Naive B cell (primary cell): ENCODE data around the gene KIF3B. TPM values are rescaled to one million over a fixed set of nuclear protein-coding genes. Genes with fewer than 3 reads are reported as not detected.
"Not testable (repeated sequence)": the region's sequence is repeated elsewhere in the genome, so short reads cannot be mapped to it uniquely, and the experiment has no call there.

Experiments
- ATAC-seq, 2 donors: fragments of 150-1000 bp; cut with Tn5 transposase; 2 replicates each; pipeline ENCODE4 v1.10.0; 2021; ENCODE audit warnings: low read depth in 2 of 2, mild to moderate bottlenecking in 2 of 2, moderate library complexity in 2 of 2
- DNase-seq: peaks from one replicate; pipeline ENCODE4 v3.0.0; 2022
- H3K27ac Mint-ChIP-seq, 6 donors: one replicate each; pipeline ENCODE4 v1.8.0; 2020 to 2022; ENCODE audit warnings: mild to moderate bottlenecking in 6 of 6, mixed read lengths in 6 of 6, moderate library complexity in 5 of 6, inconsistent platforms in 2 of 6
- H3K27me3 Mint-ChIP-seq, 3 donors: one replicate each; pipeline ENCODE4 v1.8.0; 2021 to 2022; ENCODE audit warnings: mixed read lengths in 3 of 3, mild to moderate bottlenecking in 1 of 3
- H3K36me3 Mint-ChIP-seq, 2 donors: one replicate each; pipeline ENCODE4 v1.8.0; 2020 to 2022; ENCODE audit warnings: mixed read lengths in 2 of 2, inconsistent platforms in 1 of 2, mild to moderate bottlenecking in 1 of 2
- H3K4me1 Mint-ChIP-seq, 3 donors: one replicate each; pipeline ENCODE4 v1.8.0; 2020 to 2022; ENCODE audit warnings: mixed read lengths in 3 of 3, inconsistent platforms in 1 of 3, mild to moderate bottlenecking in 1 of 3, moderate library complexity in 1 of 3
- H3K4me3 Mint-ChIP-seq, 8 donors: one replicate each; pipeline ENCODE4 v1.8.0; 2020 to 2022; ENCODE audit warnings: mild to moderate bottlenecking in 8 of 8, mixed read lengths in 8 of 8, moderate library complexity in 8 of 8, inconsistent platforms in 2 of 8
- H3K9me3 Mint-ChIP-seq, 7 donors: one replicate each; pipeline ENCODE4 v1.8.0; 2020 to 2022; ENCODE audit warnings: mixed read lengths in 7 of 7, mild to moderate bottlenecking in 5 of 7, inconsistent platforms in 2 of 7, moderate library complexity in 1 of 7
- polyA plus RNA-seq, 6 donors: library from polyadenylated mRNA; unstranded; fragments of 300-500 nt; fragmentation: Illumina TruSeq; gene quantifications; one replicate each; pipeline ENCODE4 v1.2.3, GENCODE V29; 2021; ENCODE audit warnings: low read depth in 6 of 6

The KIF3B gene
- polyA plus RNA-seq, 6 donors from 2014 or later, result 1.0 to 9.7 (median 6.5) TPM

DNA sequence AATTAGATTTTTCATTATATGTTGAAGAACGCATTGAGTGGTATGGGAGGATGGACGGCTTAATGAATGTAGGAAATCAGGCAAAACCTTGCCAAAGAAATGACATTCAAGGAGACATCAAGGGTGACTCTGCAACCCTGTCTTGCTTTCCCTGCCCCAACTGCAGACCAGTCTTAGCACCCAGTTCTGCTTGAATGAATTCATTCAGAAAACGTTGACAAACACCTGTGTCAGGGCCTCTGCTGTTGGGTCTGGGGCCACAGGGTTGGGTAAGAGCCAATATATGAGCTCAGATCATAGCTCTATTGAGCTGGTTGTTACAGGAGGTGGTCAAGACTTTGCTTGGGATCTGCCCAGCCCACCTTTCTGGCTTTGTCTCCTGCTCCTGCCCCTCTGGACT is 73.0 kb downstream of the KIF3B start:
- no peaks in the 10 kb centered on the region for H3K27me3 Mint-ChIP-seq
- no peak for ATAC-seq
- H3K4me3 Mint-ChIP-seq, result peak overlapping the region in 1 of 8 donors; percentile 15
- DNase-seq, result no peak
- H3K27ac Mint-ChIP-seq, result peak overlapping the region in 2 of 6 donors; percentile 37 to 42
- H3K36me3 Mint-ChIP-seq, result peaks cover 0 to 7% of the 10 kb centered on the region in 2 donors
- no peaks in the 10 kb centered on the region for H3K9me3 Mint-ChIP-seq
- peaks cover 14 to 22% (median 16%) of the 10 kb centered on the region in 3 donors for H3K4me1 Mint-ChIP-seq

DNA sequence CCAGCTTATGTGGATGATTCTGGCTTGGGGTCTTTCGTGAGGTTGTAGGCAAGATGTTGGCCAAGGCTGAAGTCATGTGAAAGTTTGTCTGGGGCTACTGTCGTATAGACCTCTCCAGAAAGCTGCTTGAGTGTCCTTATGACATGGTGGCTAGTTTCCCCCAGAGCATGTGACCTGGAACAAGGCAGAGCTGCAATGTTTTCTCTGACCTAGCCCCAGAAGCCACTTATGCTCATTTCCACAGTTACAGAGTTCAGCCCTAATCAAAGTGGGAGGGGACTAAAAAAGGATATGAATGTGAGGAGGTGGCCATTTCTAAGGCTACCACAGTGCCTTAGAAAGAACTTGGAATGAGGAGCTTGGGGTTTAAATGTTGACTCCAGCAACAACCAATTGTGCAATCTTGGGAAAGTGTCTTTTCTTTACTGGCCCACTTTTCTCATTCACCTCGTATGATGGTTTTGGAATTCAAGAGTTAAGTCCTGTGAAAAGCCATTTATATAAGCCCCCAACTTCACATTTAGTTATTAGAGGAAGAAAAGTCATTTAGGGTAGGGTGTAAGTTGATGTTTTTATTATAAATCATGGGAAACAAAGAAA is 74.8 kb downstream of the KIF3B start:
- peak overlapping the region in 1 of 8 donors; percentile 45 for H3K4me3 Mint-ChIP-seq
- H3K27me3 Mint-ChIP-seq, result no peaks in the 10 kb centered on the region
- no peak overlapping the region for H3K27ac Mint-ChIP-seq
- ATAC-seq, result no peak
- H3K4me1 Mint-ChIP-seq, result peaks cover 19 to 25% (median 19%) of the 10 kb centered on the region in 3 donors
- no peaks in the 10 kb centered on the region for H3K9me3 Mint-ChIP-seq
- DNase-seq, result no peak
- H3K36me3 Mint-ChIP-seq, result peaks cover 0 to 7% of the 10 kb centered on the region in 2 donors

DNA sequence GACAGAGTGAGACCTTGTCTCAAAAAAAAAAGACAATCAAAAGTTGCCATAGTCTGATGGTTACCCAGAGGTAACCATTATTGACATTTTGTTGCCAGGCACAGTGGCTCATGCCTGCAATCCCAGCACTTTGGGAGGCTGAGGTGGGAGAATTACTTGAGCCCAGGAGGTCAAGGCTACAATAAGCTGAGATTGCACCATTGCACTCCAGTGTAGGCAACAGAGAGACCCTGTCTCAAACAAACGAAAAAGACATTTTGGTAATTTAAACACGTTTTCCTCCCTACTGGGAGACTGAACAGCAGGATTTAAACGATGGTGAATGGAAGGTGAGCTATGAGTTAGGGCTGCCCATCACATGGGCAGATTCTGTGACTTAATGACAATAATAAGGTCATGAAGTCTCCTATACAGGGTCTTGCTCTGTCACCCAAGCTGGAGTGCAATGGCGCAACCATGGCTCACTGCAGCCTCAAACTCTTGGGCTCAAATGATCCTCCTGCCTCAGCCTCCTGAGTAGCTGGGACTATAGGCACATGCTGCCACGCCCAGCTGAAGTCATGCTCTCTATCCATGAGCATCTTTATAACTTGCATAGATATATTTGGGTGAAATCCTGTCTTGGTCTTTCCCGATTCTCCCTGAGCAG is 76.5 kb downstream of the KIF3B start:
- no peak for DNase-seq
- peaks cover 23 to 29% (median 23%) of the 10 kb centered on the region in 3 donors for H3K4me1 Mint-ChIP-seq
- H3K36me3 Mint-ChIP-seq, result peaks cover 0 to 7% of the 10 kb centered on the region in 2 donors
- no peak for ATAC-seq
- H3K9me3 Mint-ChIP-seq, result no peaks in the 10 kb centered on the region
- peak overlapping the region in 3 of 6 donors; percentile 16 to 97 (median 82) for H3K27ac Mint-ChIP-seq
- H3K4me3 Mint-ChIP-seq, result peak overlapping the region in 1 of 8 donors; percentile 53
- no peaks in the 10 kb centered on the region for H3K27me3 Mint-ChIP-seq

DNA sequence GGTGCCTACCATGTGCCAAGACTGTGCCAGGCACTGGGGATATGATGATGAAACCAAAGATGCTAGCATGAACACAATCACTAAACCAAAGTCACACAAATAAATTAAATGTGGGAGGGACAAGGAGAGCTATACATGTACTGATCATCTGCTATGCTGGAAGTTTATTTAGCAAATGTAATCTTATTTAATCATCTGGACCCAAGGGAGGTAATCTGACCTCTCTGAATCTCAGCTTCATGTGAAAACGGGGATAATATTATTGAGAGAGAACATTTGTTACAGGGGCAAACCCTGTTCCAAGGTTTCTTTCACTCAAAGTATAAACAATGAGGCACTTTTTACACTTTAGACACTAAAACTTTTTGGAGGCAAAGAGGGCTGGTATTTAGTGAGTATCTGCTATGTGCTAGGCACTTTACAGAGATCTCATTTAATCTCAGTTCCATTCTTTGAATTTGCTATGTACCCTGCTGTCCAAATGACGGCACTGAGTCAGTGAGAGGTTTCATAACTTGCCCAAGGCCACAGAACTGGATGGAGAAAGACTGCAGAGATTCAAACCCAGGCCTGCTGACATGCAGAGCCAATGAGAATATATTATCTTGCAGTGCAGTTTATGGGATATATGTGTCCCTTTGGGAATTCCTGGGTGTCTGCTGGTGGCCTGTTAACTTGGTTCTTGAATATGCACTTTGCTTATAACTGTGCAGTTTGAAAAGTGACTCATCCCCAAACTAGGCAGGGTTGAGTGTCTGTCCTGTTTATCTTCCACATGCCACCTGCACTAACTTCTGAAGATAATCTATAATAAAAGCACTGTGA is 77.4 kb downstream of the KIF3B start:
- Mint-ChIP-seq H3K27me3 (no peaks in the 10 kb centered on the region), H3K9me3 (no peaks in the 10 kb centered on the region), H3K36me3 (peaks cover 0 to 2% of the 10 kb centered on the region in 2 donors), H3K4me1 (peaks cover 25 to 28% (median 27%) of the 10 kb centered on the region in 3 donors), H3K4me3 (peak overlapping the region in 1 of 8 donors; percentile 53), H3K27ac (peak overlapping the region; percentile 40 to 97 (median 70))
- DNase-seq, result no peak
- no peak for ATAC-seq

DNA sequence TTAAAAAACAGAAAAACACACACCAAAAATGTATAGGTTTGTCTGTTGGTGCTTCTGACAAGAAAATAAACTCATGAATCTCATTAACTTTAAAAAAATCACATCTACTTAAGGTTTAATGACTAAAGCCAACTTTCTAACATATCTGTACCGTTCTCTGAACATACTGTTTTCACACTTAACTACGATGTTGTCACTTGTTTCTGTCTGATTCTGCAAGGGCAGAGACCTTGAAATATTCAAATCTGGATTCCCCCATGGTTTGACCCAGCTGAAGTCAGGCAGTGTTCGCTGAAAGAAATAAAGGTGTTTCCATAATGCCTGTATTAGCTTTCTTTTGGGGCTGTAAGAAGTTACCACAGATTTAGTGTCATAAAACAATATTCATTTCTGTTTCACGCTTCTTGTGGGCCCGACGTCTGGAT is 78.0 kb downstream of the KIF3B start:
- Mint-ChIP-seq H3K4me3 (peak overlapping the region in 2 of 8 donors; percentile 11 to 48), H3K4me1 (peaks cover 25 to 29% (median 28%) of the 10 kb centered on the region in 3 donors), H3K36me3 (no peaks in the 10 kb centered on the region), H3K27ac (peak overlapping the region in 5 of 6 donors; percentile 38 to 97 (median 57)), H3K9me3 (no peaks in the 10 kb centered on the region), H3K27me3 (no peaks in the 10 kb centered on the region)
- ATAC-seq, result peak in 1 of 2 donors; percentile 6
- peak; percentile 11 for DNase-seq

DNA sequence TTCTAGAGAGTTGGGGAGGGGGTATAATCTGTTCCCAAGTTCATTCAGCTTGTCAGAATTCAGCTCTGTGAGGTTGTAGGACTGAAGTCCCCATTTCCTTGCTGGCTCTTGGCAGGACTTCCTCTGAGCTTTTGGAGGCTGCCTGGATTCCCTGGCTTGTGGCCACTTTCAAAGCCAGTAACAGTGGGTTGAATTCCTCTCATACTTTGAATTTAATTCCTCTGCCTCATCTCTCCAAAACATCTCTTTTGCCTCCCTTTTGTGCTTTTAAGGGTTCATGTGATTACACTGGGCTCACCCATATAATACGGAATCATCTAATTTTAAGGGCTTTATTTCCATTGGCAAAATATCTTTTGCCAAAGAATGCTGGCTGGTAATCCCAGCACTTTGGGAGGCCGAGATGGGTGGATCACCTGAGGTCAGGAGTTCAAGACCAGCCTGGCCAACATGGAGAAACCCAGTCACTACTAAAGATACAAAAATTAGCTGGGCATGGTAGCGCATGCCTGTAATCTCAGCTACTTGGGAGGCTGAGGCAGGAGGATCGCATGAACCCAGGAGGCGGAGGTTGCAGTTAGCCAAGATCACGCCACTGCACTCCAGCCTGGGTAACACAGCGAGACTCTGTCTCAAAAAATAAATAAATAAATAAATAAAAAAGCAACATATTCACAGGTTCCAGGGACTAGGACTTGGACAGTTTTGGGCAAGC is 78.6 kb downstream of the KIF3B start:
- not testable (repeated sequence) for H3K9me3 Mint-ChIP-seq, H3K27me3 Mint-ChIP-seq, ATAC-seq, H3K36me3 Mint-ChIP-seq, DNase-seq
- Mint-ChIP-seq H3K4me1 (peaks cover 25 to 33% (median 27%) of the 10 kb centered on the region in 3 donors), H3K27ac (peak overlapping the region in 5 of 6 donors; percentile 27 to 97 (median 55)), H3K4me3 (peak overlapping the region in 3 of 8 donors; percentile 40 to 100 (median 81))

DNA sequence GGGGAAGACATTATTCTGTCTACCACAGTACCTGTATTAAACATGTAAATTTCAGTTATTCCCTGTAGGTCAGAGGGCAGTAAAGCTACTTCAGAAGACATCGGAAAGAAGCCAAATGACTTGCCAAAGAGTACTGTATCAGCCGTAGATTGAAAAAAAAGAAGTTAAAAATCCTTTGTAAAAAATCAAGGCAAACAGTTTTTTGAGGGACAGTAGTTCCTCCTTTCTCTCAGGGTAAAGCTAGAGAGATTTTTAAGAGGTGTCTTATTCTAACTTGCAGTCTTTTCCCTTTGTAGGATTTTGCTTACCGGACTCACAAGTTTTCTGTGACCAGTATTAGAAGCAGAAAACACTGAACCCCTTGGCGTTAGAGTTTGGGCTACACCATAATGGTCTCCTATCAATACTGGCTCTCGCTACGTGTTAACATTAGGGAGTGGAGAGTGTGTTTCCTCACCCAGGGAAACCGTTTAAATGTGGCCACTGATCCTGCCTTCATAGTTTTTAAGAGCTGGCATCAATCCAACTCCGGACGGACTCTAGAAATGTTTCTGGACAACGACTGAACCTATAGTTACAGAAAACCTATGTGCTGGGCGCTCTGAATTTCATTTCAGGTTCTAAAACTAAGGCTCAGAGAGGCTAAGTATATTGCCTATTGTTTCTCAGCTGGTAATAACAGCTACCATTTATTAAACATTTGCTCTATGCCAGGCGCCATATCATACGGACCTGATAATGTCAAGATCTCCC is 79.3 kb downstream of the KIF3B start:
- ATAC-seq, result no peak
- no peak for DNase-seq
- no peaks in the 10 kb centered on the region for H3K36me3 Mint-ChIP-seq
- H3K27me3 Mint-ChIP-seq, result no peaks in the 10 kb centered on the region
- peaks cover 27 to 41% (median 31%) of the 10 kb centered on the region in 3 donors for H3K4me1 Mint-ChIP-seq
- no peaks in the 10 kb centered on the region for H3K9me3 Mint-ChIP-seq
- peak overlapping the region in 5 of 6 donors; percentile 2 to 99 (median 97) for H3K27ac Mint-ChIP-seq
- H3K4me3 Mint-ChIP-seq, result peak overlapping the region; percentile 81 to 100 (median 97)

DNA sequence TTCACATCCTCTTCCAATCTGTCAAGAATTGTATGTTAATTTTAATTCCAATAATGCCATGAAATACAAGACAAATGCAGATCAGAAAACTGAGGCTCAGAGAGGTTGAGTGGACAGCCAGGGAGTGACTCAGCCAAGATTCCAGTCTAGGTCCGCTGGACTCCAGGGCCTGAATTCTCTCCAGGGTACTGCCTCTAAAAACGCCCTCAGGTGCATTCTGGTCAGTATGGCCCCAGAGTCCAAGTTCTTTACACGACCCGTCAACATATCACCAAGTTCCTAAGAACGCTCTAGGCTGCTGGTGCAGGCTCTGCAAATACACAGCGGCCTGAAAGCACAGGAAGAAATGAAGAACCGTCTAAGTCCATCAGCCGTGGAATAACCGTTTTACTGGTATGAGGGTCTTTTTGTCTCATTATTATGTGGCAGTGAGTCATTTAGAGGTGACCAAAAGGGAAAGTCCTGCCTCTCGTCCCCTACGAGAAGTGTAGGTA is 80.0 kb downstream of the KIF3B start:
- ATAC-seq, result peak; percentile 1 to 2
- H3K4me1 Mint-ChIP-seq, result peaks cover 33 to 45% (median 37%) of the 10 kb centered on the region in 3 donors
- no peaks in the 10 kb centered on the region for H3K36me3 Mint-ChIP-seq
- DNase-seq, result no peak
- peak overlapping the region; percentile 81 to 100 (median 97) for H3K4me3 Mint-ChIP-seq
- peak overlapping the region; percentile 95 to 99 (median 98) for H3K27ac Mint-ChIP-seq
- H3K27me3 Mint-ChIP-seq, result no peaks in the 10 kb centered on the region
- H3K9me3 Mint-ChIP-seq, result no peaks in the 10 kb centered on the region

DNA sequence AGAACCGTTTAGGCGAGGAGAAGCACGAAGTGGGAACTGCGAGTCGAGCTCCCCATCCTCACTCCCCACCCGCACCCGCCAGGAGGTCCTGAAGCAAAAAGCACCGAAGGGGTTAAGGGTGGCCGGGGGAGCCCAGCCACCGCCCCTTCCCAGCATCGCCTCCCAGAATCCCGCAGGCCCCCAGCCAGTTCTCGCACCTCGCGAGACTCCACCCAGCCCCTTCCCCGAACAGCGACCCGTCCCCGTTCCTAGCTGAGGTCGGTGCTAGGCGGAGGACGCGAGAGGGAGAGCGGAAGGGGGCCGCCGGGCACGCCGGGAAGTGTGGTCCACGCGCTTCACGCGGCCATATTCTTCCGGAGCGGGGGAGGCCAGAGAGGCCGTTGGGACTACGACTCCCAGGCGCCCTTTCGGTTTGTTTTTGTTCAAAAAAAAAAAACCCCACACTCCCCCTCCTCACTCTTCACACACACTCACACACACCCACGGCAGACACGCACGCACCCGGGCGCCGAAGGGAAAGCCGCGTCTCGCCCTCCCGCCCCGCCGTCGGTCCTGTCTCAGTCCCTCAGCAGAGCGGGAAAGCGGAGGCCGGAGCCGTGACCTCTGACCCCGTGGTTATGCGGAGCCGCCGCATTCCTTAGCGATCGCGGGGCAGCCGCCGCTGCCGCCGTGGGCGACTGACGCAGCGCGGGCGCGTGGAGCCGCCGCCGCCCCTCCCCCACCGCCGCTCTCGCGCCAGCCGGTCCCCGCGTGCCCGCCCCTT is 80.6 kb downstream of the KIF3B start, which contains the start of gene ASXL1:
ASXL1 (plus strand) TSS at position 463 of the 763 bp plus-strand sequence. CDS start 445 bp downstream, outside the sequence.
- Mint-ChIP-seq H3K4me3 (peak within 1 kb of the TSS; percentile 81 to 100 (median 97)), H3K27me3 (no peaks in the 10 kb centered on the region), H3K9me3 (no peaks in the 10 kb centered on the region), H3K4me1 (peaks cover 38 to 51% (median 43%) of the 10 kb centered on the region in 3 donors), H3K36me3 (no peaks in the 10 kb centered on the region), H3K27ac (peak within 1 kb of the TSS; percentile 95 to 99 (median 98))
- peak; percentile 89 to 90 for ATAC-seq
- peak; percentile 95 for DNase-seq

DNA sequence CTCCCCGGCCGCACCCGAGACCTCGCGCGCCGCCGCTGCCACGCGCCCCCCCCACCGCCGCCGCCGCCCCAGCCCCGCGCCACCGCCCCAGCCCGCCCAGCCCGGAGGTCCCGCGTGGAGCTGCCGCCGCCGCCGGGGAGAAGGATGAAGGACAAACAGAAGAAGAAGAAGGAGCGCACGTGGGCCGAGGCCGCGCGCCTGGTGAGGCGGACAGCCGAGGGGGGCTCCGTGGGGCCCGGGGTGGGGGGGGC is 81.1 kb downstream of the KIF3B start:
- peaks cover 42 to 56% (median 48%) of the 10 kb centered on the region in 3 donors for H3K4me1 Mint-ChIP-seq
- ATAC-seq, result no peak
- peak overlapping the region in 4 of 8 donors; percentile 81 to 100 (median 92) for H3K4me3 Mint-ChIP-seq
- no peaks in the 10 kb centered on the region for H3K9me3 Mint-ChIP-seq
- DNase-seq, result no peak
- no peaks in the 10 kb centered on the region for H3K36me3 Mint-ChIP-seq
- H3K27ac Mint-ChIP-seq, result peak overlapping the region in 1 of 6 donors; percentile 97
- H3K27me3 Mint-ChIP-seq, result no peaks in the 10 kb centered on the region

DNA sequence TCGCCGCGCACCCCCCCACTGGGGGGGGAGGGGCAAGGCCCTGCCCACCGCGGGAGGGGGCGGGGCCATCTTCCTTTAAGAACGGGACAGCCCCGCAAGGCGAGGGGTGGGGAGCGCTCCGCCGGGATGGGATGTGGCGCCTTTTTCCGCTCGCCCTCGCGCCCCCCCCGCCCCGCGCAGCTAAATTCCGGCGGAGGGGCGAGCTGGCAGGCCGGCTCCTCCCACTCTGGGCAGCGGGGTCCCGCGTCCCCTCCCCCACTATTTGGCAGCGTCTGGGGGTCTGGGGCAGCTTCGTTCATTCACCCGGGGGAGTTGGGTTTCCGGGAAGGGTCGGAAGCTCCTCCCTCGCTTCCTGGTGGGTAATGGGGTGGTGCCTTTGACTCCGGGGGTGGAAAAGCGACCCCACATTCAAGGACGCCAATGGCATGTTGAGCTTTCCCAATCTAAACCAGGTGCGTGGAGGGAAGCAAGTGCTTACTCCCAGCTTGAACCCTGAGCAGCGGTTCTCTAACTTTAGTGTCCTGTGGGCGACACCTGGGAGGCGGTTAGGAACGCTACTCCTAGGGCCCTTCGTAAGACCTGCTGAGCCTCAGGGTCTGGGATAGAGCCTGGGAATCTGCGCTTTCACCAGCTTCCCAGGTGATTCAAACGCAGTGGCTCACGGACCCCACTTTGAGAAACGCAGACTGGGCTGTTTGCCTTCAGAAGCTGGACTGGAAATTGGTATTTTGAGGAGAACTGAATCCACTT is 81.6 kb downstream of the KIF3B start:
- Mint-ChIP-seq H3K27me3 (no peaks in the 10 kb centered on the region), H3K4me3 (peak overlapping the region; percentile 81 to 93 (median 88)), H3K9me3 (no peaks in the 10 kb centered on the region), H3K4me1 (peaks cover 45 to 61% (median 52%) of the 10 kb centered on the region in 3 donors), H3K36me3 (no peaks in the 10 kb centered on the region), H3K27ac (peak overlapping the region; percentile 75 to 97 (median 88))
- DNase-seq (peak; percentile 61), ATAC-seq (peak; percentile 21 to 32)
